HG02852 (cell line): ENCODE measurements around the gene MYO9A.
"Not testable (repeated sequence)": the region's sequence is repeated elsewhere in the genome, so short reads cannot be mapped to it uniquely, and the experiment has no call there.

Experiments
- ATAC-seq: cut with Tn5 transposase; IDR thresholded peaks from one replicate; pipeline ENCODE4 v1.9.1; 2021; ENCODE audit warnings: mild to moderate bottlenecking, moderate library complexity; ENCODE audit not compliant: unreplicated experiment

MYO9A gene

DNA sequence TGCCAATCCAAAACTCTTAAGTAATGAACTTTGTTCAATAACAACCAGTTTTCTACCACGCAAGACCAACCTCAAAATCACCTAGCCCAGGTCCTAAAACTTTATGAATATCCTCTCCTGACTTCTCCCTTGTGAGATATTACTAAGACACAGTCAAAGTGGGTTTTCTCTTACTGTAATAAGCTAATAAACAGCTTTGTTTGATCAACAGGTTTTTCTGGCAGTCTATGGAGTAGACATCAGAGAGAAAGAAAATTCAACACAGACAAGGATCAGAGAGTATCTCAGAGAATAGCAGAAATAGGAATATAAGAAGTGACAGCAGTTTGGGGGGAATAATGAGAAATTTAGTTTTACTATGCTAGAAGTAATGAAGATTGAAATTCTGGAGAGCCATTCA, 228.0 kb downstream of the MYO9A start:
- no peak for ATAC-seq

DNA sequence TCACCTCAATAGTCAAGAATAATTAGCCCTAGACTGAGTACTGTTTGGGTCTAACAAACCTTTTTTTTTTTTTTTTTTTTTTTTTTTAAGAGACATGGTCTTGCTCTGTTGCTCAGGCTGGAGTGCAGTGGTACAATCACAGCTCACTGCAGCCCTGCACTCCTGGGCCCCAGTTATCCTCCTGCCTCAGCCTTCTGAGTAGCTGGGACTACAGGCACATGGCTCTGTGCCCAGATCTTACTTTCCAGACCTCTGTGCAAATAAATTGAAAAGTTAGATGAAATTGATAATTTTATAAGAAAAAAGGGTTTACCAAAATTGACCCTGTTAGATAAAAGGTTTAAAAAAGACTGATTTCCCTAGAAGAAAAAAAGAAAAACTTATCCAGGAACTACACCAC, 228.6 kb downstream of the MYO9A start:
- no peak for ATAC-seq

DNA sequence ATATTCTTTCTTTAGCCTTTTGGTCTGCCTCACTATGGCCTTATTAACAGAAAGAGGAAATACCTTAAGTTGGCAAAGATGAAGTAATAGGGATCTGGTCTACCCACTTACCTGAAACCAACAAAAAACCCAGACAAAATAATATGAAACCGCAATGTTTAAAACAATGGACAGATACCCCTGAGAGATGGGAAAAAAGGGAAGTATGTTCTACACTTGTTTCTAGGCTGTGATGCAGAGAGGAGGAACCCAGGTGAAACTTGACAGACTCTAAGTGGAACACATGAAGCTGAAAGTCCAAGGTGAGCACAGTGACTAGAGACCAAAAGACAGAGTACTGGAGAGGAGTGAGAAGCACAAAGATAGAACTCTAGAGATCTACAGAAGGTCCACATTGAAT, 229.2 kb downstream of the MYO9A start:
- no peak for ATAC-seq

DNA sequence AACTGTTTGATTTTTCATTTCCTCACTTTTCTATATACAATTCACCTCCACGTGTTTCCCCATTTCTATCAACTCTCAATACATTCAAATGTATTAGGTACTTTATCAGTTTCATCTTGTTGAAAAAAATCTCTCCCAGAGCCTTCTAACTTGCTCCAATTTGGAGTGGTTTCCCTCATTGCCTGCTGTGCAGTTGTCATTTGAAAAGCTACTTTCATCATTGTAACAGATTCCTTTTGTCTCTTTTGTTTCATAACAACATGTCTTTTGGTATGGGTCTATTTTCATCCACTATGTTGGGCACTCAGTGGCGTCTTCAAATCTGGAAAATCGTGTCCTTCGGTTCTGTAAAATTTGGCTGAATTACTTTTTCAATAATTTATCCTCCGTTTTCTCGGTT, 232.6 kb downstream of the MYO9A start:
- no peak for ATAC-seq

DNA sequence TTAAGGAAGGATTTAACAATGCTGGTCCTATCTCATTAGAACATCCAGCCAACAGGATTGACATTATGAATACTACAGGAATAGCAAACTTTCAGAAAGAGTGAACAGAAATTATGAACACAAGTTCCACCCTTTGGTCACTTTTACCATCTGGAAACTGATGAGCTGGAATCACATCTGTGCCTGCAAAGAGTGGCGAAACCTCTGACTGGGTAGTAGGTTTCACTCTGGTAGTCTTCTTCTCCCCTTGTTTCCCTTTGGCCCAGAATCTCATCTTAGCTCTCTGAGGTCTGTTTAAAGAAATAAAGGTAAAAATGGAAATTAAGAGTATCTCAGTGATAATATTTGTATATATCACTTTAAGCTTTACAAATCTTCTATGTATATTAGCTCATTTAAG, 234.5 kb downstream of the MYO9A start:
- ATAC-seq: peak; percentile 72

DNA sequence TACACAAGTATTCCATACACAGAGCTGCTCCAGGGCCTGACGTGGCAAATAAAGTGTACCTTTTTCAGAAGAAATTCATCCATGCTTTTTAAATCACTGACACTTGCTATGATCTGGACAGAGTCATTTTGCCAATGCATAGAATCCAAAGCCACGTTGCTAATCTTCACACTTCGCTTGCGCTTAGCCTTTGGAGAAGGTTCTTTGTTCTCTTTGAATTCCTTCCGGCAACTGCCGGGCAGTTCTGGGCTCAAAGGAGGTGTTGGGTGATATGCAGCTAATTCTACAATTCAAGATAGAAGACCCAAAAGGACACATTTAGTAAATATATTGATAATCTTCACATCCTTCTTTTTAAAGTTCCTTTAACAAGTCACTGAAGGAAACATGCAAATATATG, 237.7 kb downstream of the MYO9A start:
- ATAC-seq: no peak

DNA sequence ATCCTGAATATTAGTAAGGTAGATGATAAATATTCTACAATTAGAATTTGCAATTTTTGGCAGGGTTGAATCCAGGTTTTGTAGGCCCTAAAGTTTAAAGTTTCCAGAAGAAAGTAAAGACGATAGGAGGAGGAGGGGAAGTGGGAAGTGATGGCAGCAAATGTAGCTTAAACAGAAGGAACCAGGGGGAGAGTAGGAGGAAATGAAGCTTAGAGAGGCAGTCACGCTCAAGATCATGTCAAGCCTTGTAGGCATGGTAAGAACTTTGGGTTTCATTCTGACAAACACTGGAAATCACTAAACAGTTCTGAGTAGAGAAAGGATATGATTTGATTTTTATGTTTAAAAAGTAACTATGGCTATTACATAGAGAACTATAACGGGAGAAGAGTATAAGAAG, 243.7 kb downstream of the MYO9A start:
- no peak for ATAC-seq

DNA sequence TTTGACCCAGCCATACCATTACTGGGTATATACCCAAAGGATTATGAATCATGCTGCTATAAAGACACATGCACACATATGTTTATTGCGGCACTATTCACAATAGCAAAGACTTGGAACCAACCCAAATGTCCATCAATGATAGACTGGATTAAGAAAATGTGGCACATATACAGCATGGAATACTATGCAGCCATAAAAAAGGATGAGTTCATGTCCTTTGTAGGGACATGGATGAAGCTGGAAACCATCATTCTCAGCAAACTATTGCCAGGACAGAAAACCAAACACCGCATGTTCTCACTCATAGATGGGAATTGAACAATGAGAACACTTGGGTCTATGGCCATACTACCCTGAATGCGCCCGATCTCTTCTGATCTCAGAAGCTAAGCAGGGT, 259.7 kb downstream of the MYO9A start:
- not testable (repeated sequence) for ATAC-seq

DNA sequence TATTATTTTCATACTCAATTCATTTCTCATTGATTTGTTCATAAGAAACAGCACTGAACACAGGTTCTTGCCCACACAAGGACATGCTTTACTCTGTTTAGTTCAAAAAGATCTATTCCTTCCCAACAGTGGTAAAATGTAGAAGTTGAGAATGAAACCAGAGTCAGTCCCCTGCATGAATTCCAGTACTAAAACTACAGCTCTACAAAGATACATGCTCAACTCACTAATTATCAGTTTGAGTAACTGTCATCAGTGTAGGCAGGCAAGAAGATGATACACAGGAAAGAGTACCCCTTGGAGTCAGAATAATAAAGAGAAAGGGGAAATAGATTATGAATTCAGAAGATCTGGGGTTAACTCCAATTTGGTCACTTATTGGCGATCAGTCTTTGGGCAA, 264.4 kb downstream of the MYO9A start:
- ATAC-seq: no peak

DNA sequence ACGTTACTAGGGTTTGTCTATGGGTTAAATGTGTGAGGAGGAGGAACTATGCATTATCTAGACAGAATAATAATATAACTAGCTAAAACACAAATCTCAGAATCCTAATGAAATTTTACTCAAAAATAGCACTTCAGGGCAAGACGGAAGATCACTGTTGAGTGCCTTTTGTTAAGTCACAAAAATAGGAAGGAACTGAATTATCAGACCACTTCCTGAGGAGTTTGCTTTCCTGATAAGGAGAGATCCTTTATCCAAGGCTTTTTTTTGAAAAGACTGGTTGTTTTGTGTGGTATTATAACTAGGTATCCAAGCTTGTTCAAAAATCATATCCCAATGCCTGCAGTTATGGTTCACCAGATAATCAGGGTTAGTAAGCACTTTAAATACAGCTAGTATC, 273.0 kb downstream of the MYO9A start:
- no peak for ATAC-seq

DNA sequence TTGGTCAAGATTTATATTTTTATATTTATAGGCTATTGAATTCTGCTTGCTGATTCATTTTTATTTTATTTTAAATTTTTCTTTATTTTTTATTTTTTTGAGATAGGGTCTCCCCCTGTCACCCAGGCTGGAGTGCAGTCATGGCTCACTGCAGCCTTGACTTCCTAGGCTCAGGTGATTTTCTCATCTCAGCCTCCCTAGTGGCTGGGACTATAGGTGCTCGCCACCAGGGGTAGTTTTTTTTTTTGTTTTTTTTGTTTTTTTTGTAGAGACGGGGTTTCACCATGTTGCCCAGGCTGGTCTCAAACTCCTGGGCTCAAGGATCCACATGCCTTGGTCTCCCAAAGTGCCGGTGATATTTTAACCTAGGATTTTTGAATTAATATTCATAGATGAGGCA, 276.4 kb downstream of the MYO9A start:
- no peak for ATAC-seq

DNA sequence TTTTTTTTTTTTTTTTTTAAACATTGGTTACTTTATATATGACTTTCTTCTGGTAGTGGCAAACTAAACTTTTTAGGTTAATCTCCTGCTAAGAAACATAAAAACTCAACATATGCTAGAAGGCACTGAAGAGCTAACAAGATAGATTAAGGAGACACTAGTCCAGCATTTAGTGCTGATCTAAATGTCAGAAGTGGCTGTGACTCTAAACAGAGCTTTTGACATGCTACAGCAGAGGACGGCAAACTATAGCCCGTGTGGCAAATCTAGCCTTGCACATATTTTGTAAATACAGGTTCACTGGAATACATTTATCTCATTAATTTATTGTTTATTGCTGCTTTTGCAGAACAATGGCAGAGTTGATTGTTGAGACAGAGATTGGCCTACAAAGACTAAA, 287.0 kb downstream of the MYO9A start:
- no peak for ATAC-seq

DNA sequence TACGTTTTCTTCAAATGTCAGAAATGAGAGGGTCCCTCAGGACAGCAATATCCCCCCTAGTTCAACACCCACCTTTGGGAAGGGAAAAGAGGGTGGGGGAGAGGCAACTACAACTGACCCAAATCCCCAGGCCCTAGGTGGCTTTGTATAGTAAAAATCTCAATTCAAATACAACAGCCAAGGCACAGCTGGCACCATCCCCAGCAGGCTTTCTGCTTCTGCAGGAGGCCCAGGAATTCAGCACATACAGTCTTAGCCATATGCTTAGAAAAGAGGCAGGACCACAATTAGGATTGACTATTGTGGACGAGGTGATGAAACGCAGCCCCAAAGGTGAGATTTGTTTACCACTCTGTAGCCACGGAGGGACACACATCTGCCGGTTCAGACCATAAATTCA, 291.8 kb downstream of the MYO9A start:
- no peak for ATAC-seq

DNA sequence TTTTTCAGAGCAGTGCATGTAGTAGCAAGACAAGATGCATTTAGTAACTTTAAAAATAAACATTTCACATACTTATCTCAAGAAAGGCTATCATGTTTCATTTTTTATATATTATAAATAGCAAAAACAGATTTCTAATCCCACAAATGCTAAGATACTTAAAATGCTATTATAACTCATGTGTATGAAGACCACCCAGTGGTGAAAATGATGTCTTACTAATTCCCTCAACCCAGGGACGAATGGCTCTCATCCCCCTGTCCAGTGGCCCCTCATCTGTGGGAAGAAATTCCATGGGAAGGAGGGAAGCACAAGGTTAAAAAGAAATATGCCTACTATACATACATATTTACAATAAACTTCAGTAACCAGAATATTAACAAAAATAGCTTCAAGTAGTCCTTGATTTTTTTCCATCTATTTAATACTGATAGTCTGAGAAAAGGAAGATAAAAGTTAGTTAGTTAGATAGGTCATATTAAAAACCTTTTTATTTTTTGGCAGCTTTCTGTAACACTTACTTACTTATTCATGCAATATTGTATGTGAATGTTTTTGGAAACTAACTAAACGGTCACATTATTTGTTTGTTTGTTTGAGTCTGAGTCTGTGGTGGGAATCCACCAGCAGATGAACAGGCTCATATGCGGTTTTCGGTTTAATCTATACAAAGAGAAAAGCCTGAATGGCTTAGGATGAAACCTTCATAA, 292.8 kb downstream of the MYO9A start:
- ATAC-seq: no peak

DNA sequence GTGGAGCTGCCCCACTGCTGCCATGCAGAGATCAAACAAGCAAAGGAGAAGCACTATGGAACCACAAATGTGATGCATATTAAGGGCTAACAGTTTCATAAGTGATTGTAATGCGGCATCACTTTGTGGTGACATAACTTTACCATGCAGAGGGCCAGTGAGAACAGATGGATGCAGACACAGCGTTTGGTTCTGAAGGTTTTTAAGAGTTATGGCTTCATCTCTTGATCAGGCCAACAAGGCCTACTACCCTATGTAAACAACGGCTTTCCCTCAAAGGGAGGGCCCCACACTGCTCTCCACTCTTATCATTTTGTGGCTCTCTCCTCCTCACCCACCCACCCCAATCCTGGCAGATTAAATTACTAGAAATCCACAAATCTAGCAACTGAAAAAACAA, 294.1 kb downstream of the MYO9A start:
- no peak for ATAC-seq

DNA sequence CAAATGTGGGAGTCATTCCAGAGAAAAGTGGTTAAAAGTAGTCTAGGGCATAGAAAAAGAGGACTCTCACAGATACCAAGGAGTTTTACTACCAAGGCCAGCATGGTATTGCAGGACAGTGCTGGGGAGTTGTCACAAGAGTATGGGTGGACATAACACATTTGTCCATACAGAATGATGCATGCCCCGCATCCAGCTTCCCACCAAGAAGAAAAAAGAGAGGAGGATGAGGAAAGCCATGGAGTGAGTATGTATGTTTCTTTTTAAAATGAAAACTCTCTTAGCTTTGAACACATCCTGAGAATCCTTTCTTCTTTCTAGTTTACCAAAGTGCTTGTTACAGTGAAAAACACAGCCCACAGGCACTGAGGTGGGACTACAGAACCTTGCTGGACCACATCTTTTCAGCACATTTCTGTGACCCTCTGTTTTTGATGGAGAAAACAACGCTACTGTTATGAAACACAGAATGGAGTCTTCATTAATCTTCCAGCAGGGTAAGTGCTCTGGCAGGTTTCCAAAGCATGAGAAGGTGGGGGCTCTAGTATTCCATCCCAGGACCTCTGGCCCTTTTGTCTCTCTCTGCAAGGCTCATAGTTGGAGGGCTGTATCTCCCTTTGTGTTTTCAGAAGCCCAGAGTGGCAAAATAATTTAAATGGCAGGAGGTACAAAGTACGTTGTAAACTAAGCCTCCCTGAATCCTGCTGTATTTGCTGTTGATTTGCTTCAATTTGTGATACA, 294.9 kb downstream of the MYO9A start:
- ATAC-seq: no peak

DNA sequence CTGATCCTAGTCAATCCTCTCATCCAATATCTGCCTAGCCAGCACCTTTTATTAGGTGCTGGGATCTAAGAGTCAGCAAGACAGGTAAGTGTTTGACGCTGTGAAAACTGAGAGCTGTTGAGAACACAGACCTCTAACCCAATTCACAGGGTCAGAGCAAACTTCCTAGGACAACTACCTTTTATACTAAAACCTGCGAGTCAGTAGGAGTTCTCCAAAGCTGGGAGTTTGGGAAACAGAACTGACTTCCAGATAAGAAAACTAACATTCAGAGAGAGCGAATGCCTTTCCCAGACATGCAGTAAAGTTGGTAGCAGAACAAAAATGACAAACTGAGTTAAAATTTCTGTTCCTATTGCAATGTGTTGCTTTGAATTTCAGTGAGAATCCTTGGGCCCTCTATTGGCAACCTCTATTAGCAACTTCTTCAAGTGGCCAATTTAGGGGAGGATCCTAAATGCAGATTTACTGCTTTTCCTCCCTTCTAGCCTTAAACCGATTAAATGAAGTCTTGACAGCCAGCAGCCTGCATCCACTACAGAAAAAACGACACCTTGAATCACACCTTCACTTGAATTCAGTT, 296.3 kb downstream of the MYO9A start:
- no peak for ATAC-seq

DNA sequence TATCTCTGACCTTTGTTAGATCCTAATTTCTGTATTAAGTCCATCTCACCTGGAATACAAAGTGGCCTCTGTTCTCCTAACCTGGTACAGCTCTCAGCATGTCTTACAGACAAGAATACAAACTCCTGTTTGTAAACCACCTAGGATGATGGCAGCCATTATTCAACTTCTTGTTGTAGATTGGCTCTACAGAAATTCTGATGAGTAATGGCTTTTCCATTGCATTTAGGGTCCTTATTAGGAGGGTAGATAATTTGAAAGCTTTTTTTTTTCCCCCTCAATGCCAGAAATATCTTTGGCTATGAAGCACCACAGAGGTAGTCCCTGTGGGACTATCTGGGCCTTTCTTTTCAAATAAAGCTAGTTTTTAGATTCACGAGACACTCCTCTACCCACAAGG, 297.8 kb downstream of the MYO9A start:
- ATAC-seq: no peak

DNA sequence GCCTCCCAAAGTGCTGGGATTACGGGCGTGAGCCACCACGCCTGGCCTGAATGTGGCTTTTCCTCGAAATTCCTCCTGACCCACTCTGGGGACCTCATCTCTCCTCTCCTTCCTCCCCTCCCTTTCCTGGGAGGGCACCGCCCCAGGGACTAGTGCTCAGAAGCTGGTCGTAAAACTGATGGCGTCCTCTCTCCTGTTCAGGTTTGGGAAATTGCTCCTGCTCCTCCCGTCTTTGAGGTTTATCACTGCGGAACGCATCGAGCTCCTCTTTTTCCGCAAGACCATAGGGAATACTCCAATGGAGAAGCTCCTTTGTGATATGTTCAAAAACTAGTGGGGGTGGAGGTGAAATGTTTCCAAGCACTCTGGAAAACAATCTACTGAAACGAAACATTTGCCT, 300.6 kb downstream of the MYO9A start:
- no peak for ATAC-seq

DNA sequence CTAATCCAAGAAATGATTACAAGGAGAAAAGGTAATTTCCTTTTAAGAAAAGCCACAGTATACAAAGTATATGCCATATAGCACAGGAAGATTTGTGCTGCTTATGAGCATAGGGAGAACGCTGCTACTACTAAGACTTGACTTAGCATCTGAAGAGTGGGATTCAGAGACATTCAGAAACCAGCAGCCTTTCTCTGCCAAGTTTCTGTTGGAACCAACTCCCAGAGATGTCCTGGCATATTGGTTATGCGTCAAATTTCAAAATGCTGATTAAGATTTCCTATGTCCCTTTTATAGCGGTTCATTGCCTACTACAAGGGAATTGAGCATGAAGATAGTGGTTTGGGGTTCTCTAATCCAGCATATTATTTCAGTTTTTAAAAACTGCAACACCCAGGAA, 302.6 kb downstream of the MYO9A start:
- no peak for ATAC-seq

DNA sequence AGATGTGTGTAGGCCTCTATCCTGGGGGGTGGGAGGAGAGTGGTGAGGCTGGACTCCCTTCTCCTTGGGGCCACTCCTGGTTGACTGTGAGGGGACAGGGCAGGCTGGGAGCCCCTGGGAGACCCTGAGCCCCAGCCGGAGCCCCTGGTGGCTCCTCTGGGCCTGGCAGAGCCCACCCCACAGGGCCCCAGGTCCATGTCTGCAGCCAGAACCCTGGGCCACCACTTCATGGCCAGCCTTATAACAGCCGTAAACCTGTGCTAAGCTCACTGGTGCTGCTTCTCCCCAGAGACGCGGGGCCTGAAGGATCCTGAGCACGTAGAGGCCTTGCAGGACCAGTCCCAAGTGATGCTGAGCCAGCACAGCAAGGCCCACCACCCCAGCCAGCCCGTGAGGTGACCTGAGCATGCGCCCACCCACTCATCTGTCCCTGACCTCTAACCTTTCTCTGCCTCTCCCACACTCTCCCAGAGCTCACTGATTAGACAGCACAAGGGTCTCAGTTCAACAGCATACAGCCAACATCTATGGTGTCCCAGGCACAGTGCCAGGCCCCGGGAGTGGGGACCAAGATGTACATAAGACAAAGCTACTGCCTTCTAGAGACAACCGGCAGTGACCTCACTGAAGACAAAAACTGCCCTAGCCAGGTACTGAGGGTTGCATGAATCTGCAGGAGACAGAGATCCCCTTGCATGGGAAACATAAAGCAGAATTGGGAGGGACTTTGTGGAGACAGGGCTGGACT, 304.1 kb downstream of the MYO9A start:
- no peak for ATAC-seq
